ENCODE data around the gene SMYD3. TPM values are rescaled to one million over a fixed set of nuclear protein-coding genes. Genes with fewer than 3 reads are reported as not detected.

SMYD3 gene
- polyA plus RNA-seq, 1 donor from 2014 or later = 48.6 TPM

DNA sequence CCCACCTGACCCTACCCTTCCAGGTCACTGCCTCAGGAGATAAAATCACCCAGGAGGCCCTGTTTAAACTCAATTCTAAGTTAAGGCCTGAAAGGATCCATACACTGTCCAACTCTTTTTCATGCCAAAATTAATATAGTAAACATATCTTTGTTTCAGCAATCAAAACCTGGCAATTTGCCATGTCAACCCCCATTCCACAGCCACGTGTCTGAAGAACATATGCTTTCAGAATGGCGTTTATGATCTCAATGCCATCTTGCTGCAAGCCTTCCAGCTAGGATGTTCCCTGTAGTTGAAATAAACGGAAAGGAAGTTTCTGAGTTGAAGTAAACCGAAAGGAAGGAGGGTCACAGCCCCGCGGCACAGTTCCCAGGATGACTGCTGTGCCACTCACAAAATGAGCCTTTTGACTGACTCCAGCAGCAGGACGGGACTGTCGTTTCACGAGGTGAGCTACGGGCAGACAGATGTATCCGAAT is 472.0 kb downstream of the SMYD3 start:
- TF ChIP-seq, protein P1, sequence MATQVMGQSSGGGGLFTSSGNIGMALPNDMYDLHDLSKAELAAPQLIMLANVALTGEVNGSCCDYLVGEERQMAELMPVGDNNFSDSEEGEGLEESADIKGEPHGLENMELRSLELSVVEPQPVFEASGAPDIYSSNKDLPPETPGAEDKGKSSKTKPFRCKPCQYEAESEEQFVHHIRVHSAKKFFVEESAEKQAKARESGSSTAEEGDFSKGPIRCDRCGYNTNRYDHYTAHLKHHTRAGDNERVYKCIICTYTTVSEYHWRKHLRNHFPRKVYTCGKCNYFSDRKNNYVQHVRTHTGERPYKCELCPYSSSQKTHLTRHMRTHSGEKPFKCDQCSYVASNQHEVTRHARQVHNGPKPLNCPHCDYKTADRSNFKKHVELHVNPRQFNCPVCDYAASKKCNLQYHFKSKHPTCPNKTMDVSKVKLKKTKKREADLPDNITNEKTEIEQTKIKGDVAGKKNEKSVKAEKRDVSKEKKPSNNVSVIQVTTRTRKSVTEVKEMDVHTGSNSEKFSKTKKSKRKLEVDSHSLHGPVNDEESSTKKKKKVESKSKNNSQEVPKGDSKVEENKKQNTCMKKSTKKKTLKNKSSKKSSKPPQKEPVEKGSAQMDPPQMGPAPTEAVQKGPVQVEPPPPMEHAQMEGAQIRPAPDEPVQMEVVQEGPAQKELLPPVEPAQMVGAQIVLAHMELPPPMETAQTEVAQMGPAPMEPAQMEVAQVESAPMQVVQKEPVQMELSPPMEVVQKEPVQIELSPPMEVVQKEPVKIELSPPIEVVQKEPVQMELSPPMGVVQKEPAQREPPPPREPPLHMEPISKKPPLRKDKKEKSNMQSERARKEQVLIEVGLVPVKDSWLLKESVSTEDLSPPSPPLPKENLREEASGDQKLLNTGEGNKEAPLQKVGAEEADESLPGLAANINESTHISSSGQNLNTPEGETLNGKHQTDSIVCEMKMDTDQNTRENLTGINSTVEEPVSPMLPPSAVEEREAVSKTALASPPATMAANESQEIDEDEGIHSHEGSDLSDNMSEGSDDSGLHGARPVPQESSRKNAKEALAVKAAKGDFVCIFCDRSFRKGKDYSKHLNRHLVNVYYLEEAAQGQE (IDR thresholded peaks at IDR 0.05; ENCODE audit: borderline replicate concordance) = no peak
- TF ChIP-seq SMC3 (conservative IDR thresholded peaks at IDR 0.05; ENCODE audit: poor library complexity) (no peak), EZH2 (IDR thresholded peaks at IDR 0.05; ENCODE audit: borderline replicate concordance, insufficient read depth, low read length, poor library complexity, severe bottlenecking) (no peak), TAF1 (IDR thresholded peaks at IDR 0.05; ENCODE audit: low read depth) (no peak), POLR2AphosphoS5 (IDR thresholded peaks at IDR 0.05) (no peak), EP300 (conservative IDR thresholded peaks at IDR 0.05; ENCODE audit: poor library complexity, severe bottlenecking) (no peak), MXI1 (conservative IDR thresholded peaks at IDR 0.05; ENCODE audit: poor library complexity, severe bottlenecking) (no peak), RAD21 (conservative IDR thresholded peaks at IDR 0.05) (no peak)
- TF ChIP-seq, protein P2, sequence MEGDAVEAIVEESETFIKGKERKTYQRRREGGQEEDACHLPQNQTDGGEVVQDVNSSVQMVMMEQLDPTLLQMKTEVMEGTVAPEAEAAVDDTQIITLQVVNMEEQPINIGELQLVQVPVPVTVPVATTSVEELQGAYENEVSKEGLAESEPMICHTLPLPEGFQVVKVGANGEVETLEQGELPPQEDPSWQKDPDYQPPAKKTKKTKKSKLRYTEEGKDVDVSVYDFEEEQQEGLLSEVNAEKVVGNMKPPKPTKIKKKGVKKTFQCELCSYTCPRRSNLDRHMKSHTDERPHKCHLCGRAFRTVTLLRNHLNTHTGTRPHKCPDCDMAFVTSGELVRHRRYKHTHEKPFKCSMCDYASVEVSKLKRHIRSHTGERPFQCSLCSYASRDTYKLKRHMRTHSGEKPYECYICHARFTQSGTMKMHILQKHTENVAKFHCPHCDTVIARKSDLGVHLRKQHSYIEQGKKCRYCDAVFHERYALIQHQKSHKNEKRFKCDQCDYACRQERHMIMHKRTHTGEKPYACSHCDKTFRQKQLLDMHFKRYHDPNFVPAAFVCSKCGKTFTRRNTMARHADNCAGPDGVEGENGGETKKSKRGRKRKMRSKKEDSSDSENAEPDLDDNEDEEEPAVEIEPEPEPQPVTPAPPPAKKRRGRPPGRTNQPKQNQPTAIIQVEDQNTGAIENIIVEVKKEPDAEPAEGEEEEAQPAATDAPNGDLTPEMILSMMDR (IDR thresholded peaks at IDR 0.05; ENCODE audit: poor library complexity, severe bottlenecking) = no peak
- Histone ChIP-seq H3K9me3 (ENCODE audit: low read length) (no peaks in the 10 kb centered on the region), H3K4me2 (ENCODE audit: low read length) (no peak overlapping the region), H2AFZ (ENCODE audit: low read depth, low read length) (no peak overlapping the region), H3K36me3 (ENCODE audit: insufficient read depth, low read length) (no peaks in the 10 kb centered on the region), H3F3A (ENCODE audit: insufficient read depth, low read length, poor library complexity, severe bottlenecking) (no peaks in the 10 kb centered on the region), H3K79me2 (replicated peaks; ENCODE audit: insufficient read depth, low read length) (no peaks in the 10 kb centered on the region), H3K9ac (ENCODE audit: low read length) (no peak overlapping the region), H3K9me2 (ENCODE audit: insufficient read depth, low read length) (no peaks in the 10 kb centered on the region), H3K4me3 (ENCODE audit: low read length) (no peak overlapping the region), H4K20me1 (ENCODE audit: insufficient read depth) (no peaks in the 10 kb centered on the region), H3K27me3 (ENCODE audit: insufficient read depth, low read depth, low read length) (no peaks in the 10 kb centered on the region), H3K27ac (ENCODE audit: low read length) (peak overlapping the region; percentile 44)

DNA sequence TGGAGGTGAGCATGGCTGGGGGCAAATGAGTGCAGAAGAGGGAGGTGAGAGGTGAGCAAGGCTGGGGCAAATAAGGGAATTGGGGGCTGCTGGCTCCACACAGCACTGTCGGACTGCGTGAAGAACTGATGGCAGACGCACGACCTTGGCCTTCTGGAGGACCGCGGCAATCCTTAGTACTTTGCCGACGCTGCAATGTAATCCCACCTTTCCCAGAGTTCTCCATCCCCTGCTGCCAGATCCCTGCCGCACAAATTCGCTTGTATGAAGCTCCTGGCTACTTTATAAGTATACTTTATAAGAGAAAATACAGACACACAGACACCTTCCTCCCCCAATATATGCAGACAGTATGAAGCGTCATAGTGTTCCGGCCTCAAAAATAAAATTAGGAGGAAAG is 472.4 kb downstream of the SMYD3 start:
- Histone ChIP-seq H4K20me1 (ENCODE audit: insufficient read depth) (no peaks in the 10 kb centered on the region), H3K9ac (ENCODE audit: low read length) (no peak overlapping the region), H3K4me2 (ENCODE audit: low read length) (no peak overlapping the region), H3K9me3 (ENCODE audit: low read length) (no peaks in the 10 kb centered on the region), H3F3A (ENCODE audit: insufficient read depth, low read length, poor library complexity, severe bottlenecking) (no peaks in the 10 kb centered on the region), H2AFZ (ENCODE audit: low read depth, low read length) (no peak overlapping the region), H3K79me2 (replicated peaks; ENCODE audit: insufficient read depth, low read length) (no peaks in the 10 kb centered on the region), H3K27me3 (ENCODE audit: insufficient read depth, low read depth, low read length) (no peaks in the 10 kb centered on the region), H3K27ac (ENCODE audit: low read length) (peak overlapping the region; percentile 44), H3K4me3 (ENCODE audit: low read length) (no peak overlapping the region), H3K36me3 (ENCODE audit: insufficient read depth, low read length) (no peaks in the 10 kb centered on the region), H3K9me2 (ENCODE audit: insufficient read depth, low read length) (no peaks in the 10 kb centered on the region)
- TF ChIP-seq, protein P1 (IDR thresholded peaks at IDR 0.05; ENCODE audit: borderline replicate concordance) = no peak
- TF ChIP-seq SMC3 (conservative IDR thresholded peaks at IDR 0.05; ENCODE audit: poor library complexity) = no peak
- no peak for TF ChIP-seq TAF1 (IDR thresholded peaks at IDR 0.05; ENCODE audit: low read depth)
- TF ChIP-seq EZH2 (IDR thresholded peaks at IDR 0.05; ENCODE audit: borderline replicate concordance, insufficient read depth, low read length, poor library complexity, severe bottlenecking) = no peak

Data from neural cell (in vitro differentiated cells).